ENCODE measurements around the gene NPHS1.

NPHS1 gene

DNA sequence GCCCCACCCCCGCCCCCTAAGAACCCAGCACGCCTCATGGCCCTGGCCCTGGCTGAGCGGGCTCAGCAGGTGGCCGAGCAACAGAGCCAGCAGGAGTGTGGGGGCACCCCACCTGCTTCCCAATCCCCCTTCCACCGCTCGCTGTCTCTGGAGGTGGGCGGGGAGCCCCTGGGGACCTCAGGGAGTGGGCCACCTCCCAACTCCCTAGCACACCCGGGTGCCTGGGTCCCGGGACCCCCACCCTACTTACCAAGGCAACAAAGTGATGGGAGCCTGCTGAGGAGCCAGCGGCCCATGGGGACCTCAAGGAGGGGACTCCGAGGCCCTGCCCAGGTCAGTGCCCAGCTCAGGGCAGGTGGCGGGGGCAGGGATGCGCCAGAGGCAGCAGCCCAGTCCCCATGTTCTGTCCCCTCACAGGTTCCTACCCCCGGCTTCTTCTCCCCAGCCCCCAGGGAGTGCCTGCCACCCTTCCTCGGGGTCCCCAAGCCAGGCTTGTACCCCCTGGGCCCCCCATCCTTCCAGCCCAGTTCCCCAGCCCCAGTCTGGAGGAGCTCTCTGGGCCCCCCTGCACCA lies 65.0 kb downstream of the NPHS1 start:
- DNase-seq (ENCODE audit: low read depth, low spot score) = no peak

DNA sequence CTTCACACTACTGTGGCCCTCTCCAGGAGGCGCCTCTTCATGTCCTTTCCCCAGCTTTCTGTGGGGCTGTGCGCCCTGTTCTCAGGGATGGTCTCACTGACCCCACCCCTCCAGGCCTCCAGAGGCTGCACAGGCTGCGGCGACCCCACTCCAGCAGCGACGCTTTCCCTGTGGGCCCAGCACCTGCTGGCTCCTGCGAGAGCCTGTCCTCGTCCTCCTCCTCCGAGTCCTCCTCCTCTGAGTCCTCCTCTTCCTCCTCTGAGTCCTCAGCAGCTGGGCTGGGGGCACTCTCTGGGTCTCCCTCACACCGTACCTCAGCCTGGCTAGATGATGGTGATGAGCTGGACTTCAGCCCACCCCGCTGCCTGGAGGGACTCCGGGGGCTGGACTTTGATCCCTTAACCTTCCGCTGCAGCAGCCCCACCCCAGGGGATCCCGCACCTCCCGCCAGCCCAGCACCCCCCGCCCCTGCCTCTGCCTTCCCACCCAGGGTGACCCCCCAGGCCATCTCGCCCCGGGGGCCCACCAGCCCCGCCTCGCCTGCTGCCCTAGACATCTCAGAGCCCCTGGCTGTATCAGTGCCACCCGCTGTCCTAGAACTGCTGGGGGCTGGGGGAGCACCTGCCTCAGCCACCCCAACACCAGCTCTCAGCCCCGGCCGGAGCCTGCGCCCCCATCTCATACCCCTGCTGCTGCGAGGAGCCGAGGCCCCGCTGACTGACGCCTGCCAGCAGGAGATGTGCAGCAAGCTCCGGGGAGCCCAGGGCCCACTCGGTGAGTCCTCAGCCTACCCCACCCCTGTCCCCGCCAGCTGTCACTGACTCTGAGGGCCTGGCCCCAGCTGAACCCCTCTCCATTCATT lies 65.8 kb downstream of the NPHS1 start:
- no peak for DNase-seq (ENCODE audit: low read depth, low spot score)

DNA sequence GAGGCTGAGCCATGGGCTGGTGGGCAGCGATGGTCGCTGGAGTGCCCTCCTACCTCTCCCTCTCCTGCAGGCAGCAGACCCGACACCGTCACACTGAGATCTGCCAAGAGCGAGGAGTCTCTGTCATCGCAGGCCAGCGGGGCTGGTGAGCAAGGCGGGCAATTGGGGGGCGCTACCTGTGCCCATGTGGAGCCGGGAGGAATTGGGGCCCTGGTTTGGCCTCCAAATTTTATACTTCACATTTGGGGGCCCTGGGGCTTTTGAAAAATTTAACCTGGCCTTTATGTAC lies 67.0 kb downstream of the NPHS1 start:
- no peak for DNase-seq (ENCODE audit: low read depth, low spot score)

DNA sequence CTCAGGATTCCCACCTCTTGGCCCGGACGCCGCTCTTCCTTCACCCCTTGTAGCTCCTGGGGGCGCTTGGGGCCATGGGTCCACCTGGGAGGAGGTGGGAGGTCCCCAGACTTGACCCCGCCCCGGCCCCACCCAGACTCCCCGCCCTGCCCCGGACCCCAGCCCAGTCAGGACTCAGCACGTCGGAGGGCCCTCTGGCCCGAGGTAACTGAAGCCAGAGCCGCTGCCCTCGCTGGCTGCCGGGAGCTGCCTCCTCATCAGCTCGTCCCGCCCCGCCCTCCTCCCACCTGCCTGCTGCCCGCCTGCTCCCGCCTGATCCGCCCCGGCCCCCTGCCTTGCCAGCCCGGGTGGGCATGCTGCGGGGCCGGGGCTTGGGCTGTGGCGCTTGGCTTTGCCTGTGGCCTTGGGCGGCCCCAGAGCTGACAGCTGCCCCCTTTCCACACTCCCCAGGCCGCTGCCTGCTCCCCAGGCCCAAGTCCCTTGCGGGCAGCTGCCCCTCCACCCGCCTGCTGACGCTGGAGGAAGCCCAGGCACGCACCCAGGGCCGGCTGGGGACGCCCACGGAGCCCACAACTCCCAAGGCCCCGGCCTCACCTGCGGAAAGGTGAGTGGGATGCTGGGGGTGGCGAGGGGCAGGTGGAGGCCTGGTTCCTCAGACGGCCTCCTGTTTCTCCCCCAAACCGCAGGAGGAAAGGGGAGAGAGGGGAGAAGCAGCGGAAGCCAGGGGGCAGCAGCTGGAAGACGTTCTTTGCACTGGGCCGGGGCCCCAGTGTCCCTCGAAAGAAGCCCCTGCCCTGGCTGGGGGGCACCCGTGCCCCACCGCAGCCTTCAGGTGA lies 67.6 kb downstream of the NPHS1 start:
- DNase-seq (ENCODE audit: low read depth, low spot score) = no peak

DNA sequence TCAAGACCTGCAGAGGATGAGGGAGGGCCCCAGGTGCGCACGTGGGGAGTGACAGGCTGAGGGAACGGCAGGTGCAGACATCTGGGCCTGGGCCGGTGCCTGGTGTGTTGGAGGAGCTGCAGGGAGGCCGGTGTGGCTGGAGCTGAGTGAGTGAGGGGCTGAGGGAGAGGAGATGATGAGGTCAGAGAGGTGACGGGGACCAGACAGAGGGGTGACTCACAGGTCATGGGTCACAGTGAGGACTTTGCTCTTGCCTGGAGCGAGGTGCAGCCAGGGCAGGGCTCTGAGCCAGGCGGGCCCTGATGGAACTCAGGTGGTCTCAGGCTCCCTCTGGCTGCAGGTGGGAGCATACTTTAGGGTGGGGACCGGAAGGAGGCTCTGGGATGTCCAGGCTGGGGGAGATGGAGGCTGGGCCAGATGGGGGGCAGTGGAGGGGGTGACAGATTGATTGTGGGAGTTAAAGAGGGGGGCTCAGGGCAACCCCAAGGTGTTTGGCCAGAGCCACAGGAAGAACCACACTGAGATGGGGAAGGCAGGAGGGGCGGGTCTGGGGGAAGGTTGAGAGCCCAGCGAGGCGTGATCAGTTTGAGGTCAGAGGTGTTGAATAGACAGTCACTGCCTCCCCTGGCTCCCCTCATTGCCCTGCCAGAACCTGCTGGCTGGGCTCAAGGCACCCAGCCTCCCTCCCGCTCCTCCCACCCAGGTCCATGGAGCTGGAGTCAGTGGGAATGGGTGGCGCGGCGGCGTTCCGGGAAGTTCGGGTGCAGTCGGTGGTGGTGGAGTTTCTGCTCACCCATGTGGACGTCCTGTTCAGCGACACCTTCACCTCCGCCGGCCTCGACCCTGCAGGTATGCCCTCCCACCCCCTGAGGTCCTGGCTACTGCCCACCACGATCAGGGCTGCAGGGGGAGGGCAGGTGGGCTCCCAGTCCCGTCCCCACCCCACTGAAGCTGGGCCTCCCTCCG lies 68.6 kb downstream of the NPHS1 start:
- DNase-seq (ENCODE audit: low read depth, low spot score) = no peak

DNA sequence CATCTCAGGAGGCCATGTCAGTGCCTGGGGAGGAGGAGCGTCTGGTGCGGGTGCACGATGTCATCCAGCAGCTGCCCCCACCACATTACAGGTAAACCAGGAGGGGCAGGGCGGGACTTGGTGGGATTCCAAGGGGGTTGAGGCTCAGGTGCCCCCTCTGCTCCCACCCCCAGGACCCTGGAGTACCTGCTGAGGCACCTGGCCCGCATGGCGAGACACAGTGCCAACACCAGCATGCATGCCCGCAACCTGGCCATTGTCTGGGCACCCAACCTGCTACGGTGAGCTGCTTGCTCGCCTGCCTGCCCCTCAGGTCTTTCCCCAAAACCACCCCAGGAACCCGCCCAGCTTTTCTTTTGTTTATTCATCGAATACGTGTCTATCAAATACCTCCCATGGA lies 69.7 kb downstream of the NPHS1 start:
- DNase-seq (ENCODE audit: low read depth, low spot score) = no peak

DNA sequence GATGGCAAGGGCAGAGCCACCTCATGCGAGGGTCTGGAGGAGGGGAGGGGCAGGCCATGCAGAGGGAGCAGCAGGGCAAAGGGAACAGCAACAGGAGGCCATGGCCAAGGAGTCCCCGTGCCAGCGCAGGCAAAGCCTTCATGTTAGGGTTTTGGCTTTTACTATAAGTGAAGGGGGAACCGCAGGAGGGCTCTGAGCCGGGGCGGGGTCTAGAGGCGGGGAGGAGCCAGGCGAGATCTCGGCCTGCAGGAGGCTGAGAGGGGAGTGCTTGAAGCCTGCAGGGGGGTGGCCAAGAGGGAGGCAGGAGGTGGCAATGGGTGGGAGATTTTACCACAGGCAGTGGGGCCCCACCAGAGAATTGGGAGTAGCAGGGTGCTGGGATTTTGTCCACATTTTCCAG lies 70.7 kb downstream of the NPHS1 start:
- DNase-seq (ENCODE audit: low read depth, low spot score) = no peak

DNA sequence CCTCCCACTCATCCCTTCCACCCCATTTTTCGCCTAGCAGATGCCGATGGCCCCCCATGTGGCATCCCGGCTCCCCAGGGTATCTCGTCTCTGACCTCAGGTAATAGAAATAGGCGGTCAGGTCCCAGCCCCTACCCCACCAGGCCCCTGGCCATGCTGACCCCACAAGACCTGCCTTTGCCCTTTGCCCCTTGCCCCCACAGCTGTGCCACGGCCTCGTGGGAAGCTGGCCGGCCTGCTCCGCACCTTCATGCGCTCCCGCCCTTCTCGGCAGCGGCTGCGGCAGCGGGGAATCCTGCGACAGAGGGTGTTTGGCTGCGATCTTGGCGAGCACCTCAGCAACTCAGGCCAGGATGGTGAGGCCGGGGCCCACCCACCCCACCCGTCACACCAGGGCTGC lies 71.6 kb downstream of the NPHS1 start:
- DNase-seq (ENCODE audit: low read depth, low spot score) = no peak

DNA sequence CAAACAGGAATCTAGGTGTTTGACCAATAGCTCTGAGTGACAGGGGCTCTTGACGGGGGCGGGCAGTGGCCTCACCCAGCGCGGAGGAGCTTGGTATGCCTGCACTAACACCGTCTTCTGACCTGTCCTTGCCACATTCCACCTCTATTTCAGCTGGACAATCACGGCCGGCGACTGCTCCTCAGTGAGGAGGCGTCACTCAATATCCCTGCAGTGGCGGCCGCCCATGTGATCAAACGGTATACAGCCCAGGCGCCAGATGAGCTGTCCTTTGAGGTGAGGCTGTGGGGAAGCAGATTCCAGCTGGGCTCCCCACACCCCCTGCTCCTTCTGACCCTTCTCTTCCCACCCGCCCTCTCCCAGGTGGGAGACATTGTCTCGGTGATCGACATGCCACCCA lies 72.2 kb downstream of the NPHS1 start:
- DNase-seq (ENCODE audit: low read depth, low spot score) = no peak

DNA sequence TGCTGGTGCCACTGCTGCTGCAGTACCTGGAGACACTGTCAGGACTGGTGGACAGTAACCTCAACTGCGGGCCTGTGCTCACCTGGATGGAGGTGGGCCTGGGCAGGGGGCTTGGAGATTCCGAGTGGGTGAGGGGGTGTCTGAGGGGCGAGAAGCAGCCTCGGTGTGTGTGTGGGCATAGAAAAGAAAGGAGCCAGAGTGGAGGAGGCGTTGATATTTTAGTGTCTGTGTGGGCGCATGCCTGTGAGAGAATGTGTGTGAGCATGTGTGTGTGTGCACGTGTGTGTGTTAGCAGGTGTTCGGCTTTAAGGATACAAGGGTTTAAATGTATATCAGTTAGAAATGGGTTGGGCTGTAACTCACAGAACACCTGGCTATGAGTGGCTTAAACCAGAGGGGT lies 73.3 kb downstream of the NPHS1 start:
- no peak for DNase-seq (ENCODE audit: low read depth, low spot score)

DNA sequence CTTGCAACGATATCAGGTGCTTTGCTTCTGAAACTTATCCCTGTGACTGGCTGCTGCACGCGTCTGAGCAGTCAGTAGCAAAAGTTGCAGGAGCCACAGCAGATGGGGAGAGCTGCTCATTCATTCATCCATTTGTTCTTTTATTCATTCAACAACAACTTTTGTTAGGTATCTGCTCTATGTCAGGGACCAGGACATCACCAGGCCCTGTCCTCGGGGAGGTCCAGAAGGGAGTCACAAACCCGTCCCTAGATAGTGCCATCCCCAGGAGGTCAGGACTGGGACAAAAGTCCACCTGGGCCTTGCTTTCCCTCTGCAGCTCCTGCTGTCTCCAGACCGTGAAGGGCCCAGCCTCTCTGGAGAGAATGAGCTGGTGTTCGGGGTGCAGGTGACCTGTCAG lies 74.3 kb downstream of the NPHS1 start:
- no peak for DNase-seq (ENCODE audit: low read depth, low spot score)

DNA sequence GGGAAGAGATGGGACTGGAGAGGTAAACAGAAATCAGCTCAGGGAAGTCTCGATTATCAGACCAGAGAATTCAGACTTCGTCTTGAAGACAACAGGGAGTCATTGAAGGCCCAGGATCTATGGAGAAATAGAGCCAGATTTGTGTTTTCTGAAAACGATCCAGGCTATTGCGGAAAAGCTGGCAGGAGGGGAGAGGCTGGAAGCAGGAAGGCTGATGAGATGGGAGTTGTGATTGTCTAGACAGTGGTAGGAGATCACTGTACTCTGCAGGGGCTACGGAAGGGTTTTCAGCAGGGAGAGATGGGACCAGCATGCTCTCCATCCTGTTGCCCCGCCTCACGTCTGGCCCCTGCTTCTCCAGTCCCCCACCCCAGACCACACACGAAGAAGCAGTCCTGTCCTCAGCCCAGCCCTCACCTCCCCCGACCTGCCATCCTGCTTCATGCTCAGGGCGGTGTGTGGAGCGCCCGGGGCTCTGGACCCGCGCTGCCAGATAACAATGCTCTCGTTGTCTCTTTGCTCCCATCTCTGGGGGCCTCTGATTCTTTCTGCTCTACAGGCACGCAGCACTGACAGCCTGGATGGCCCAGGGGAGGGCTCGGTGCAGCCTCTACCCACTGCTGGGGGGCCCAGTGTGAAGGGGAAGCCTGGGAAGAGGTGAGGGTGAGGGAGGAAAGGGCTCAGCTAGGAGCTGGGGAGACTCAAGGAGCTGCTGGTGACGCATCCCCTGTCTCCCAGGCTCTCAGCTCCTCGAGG lies 75.0 kb downstream of the NPHS1 start:
- no peak for DNase-seq (ENCODE audit: low read depth, low spot score)

DNA sequence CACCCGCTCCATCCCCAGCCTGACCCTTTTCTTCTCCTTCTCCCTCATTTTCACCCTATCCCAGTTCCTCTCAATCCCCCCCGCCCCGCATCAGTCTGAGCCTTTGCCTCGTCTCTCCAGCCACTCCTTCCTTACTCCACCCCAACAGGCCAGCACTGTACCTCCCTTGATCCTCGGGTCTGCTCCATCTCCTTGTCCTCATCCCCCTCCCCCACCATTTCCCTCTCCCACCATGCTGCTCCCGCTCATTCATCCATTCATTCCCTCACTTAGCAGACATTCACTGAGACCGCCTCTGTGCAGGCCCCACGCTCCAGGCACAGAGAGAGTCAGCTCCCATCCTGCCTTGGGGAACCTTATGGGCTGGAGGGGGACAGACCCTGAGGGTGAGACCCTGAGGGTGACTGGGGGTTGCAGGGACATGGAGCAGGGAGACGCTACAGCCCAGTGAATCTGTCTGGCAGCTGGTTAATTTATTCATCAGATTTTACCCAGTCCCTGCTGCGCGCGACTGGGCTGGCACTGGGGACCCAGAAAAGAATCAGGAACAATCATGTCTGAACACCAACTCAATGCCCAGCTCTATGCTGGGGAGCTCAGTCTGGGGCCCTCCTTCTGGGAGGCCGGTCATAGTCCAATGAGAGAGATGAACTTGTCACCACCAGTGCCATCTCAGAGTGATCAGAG lies 76.1 kb downstream of the NPHS1 start:
- no peak for DNase-seq (ENCODE audit: low read depth, low spot score)
